ENCODE results near the gene CCDC69.
"Not testable (repeated sequence)": the region's sequence is repeated elsewhere in the genome, so short reads cannot be mapped to it uniquely, and the experiment has no call there.

The CCDC69 gene

GRCh38 chr5:151192626-151193025 lies 31.3 kb downstream of the CCDC69 start:
- no peak for DNase-seq (ENCODE audit: low read depth in 2 of 2)

- DNase-seq (ENCODE audit: low read depth in 2 of 2), result no peak
Measured at GRCh38 chr5:151191661-151192060, 32.2 kb downstream of the CCDC69 start.

- no peak for DNase-seq (ENCODE audit: low read depth in 2 of 2)
Measured at GRCh38 chr5:151189151-151189550, 34.7 kb downstream of the CCDC69 start.

GRCh38 chr5:151186538-151186937 lies 37.4 kb downstream of the CCDC69 start:
- DNase-seq (ENCODE audit: low read depth in 2 of 2), result no peak

GRCh38 chr5:151186052-151186451 lies 37.8 kb downstream of the CCDC69 start:
- DNase-seq (ENCODE audit: low read depth in 2 of 2), result no peak

- no peak for DNase-seq (ENCODE audit: low read depth in 2 of 2)
Measured at GRCh38 chr5:151184316-151185042, 39.4 kb downstream of the CCDC69 start.

GRCh38 chr5:151183456-151184245 lies 40.2 kb downstream of the CCDC69 start:
- DNase-seq (ENCODE audit: low read depth in 2 of 2), result no peak

- DNase-seq (ENCODE audit: low read depth in 2 of 2), result no peak
Measured at GRCh38 chr5:151182976-151183375, 40.9 kb downstream of the CCDC69 start.

GRCh38 chr5:151182524-151182900 lies 41.4 kb downstream of the CCDC69 start:
- no peak for DNase-seq (ENCODE audit: low read depth in 2 of 2)

GRCh38 chr5:151181818-151182523 lies 41.9 kb downstream of the CCDC69 start:
- DNase-seq (ENCODE audit: low read depth in 2 of 2), result no peak

- DNase-seq (ENCODE audit: low read depth in 2 of 2), result no peak
Measured at GRCh38 chr5:151180291-151180690, 43.6 kb downstream of the CCDC69 start.

- DNase-seq (ENCODE audit: low read depth in 2 of 2), result no peak
Measured at GRCh38 chr5:151179489-151179840, 44.4 kb downstream of the CCDC69 start.

GRCh38 chr5:151178777-151179488 lies 45.0 kb downstream of the CCDC69 start:
- DNase-seq (ENCODE audit: low read depth in 2 of 2), result no peak

- DNase-seq (ENCODE audit: low read depth in 2 of 2), result no peak
Measured at GRCh38 chr5:151178372-151178771, 45.5 kb downstream of the CCDC69 start.

GRCh38 chr5:151176268-151176667 lies 47.6 kb downstream of the CCDC69 start:
- DNase-seq (ENCODE audit: low read depth in 2 of 2), result not testable (repeated sequence)

GRCh38 chr5:151174612-151175101 lies 49.2 kb downstream of the CCDC69 start:
- DNase-seq (ENCODE audit: low read depth in 2 of 2), result no peak

- no peak for DNase-seq (ENCODE audit: low read depth in 2 of 2)
Measured at GRCh38 chr5:151173711-151174611, 49.9 kb downstream of the CCDC69 start.

- DNase-seq (ENCODE audit: low read depth in 2 of 2), result no peak
Measured at GRCh38 chr5:151171529-151171928, 52.4 kb downstream of the CCDC69 start.

GRCh38 chr5:151168602-151169344 lies 55.1 kb downstream of the CCDC69 start:
- DNase-seq (ENCODE audit: low read depth in 2 of 2), result no peak

GRCh38 chr5:151167022-151167421 lies 56.9 kb downstream of the CCDC69 start:
- no peak for DNase-seq (ENCODE audit: low read depth in 2 of 2)

All from stimulated activated CD8-positive, alpha-beta memory T cell treated with anti-CD3 and anti-CD28 coated beads, Interleukin-2, amount 100 ng/mL, for 1 hour (primary cell).